Renal pelvis (tissue), 4 donors: ENCODE measurements around the gene ARHGAP24. TPM values are rescaled to one million over a fixed set of nuclear protein-coding genes. Genes with fewer than 3 reads are reported as not detected.
"Not testable (repeated sequence)": the region's sequence is repeated elsewhere in the genome, so short reads cannot be mapped to it uniquely, and the experiment has no call there.

ENCODE experiments used
- DNase-seq: peaks from one replicate; pipeline ENCODE4 v3.0.0-alpha.2; 2013
- polyA plus RNA-seq, 3 donors: library from polyadenylated mRNA; unstranded; fragments of 120-200 nt; gene quantifications; one replicate each; pipeline ENCODE4 v1.2.1, GENCODE V29; 2013; ENCODE audit not compliant: insufficient read length in 3 of 3

The ARHGAP24 gene
- polyA plus RNA-seq, 3 donors = 105 to 139 (median 106) TPM

- DNase-seq = no peak
Observed at GRCh38 chr4:85512446-85513205, 37.7 kb downstream of the ARHGAP24 start.

- no peak for DNase-seq
Observed at GRCh38 chr4:85514117-85514516, 39.2 kb downstream of the ARHGAP24 start.

DNA sequence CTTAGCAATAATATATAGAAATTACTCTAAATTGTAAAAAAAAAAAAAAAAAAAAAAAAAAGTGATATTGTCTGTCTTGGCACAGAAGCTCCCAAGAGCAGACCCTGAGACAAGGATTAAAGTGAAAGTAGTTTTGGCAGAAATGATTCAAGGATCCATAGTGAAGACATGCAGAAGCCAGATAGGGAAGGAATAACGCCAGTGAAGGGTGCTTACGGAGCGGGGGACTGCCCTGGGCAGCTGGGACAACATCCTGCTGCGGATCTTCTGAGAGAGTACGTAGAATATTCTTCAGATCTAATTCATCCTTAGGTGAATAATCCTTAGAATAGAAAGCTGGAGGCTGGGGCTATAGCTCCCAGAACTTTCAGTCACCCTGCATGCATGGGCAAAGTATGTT lies 39.8 kb downstream of the ARHGAP24 start:
- no peak for DNase-seq

DNA sequence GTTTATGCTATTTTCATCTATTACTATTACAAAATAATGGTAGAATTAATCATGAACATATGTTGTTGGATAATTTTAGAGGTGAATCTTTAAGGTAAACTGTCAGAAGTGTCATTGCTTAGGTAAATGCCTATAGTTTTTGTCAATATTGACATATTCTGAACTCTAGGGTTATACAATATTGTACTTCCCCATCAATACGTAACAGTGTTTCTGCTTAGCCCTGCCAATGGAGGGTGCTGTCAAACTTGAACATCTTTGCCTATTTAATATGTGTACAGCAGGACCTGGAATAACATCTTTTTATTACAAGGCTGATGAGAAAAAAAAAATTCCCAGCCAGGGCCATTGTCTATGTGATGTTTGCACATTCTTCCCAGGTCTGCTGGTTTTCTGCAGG lies 40.8 kb downstream of the ARHGAP24 start:
- DNase-seq = no peak

DNA sequence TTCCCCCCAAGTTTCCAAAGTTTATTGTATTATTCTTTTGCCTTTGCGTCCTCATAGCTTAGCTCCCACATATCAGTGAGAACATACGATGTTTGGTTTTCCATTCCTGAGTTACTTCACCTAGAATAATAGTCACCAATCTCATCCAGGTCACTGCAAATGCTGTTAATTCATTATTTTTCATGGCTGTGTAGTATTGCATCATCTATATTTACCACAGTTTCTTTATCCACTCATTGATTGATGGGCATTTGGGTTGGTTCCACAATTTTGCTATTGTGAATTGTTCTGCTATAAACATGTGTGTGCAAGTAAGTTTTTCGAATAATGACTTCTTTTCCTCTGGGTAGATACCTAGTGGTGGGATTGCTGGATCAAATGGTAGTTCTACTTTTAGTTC lies 43.6 kb downstream of the ARHGAP24 start:
- DNase-seq = not testable (repeated sequence)

- DNase-seq = no peak
Observed at GRCh38 chr4:85520765-85521749, 46.1 kb downstream of the ARHGAP24 start.

DNA sequence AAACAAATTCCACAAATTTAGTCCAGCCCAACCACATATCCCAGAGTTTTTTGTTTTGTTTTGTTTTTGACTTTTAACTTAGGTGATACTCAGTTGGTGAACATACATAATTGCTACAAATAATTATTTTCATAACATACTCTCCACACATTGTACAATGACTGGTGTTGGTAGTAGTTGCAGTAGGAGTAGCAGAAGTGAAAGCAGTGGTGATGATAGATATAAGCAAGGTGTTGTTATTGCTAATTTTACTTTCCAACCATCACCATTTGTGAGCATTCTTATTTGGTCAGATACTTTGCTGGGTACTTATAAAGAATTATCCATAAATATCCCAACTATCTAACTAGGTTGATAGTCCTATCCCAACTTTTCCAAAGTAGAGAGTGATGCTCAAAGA lies 47.3 kb downstream of the ARHGAP24 start:
- DNase-seq = no peak

- no peak for DNase-seq
Observed at GRCh38 chr4:85522836-85523235, 47.9 kb downstream of the ARHGAP24 start.

DNA sequence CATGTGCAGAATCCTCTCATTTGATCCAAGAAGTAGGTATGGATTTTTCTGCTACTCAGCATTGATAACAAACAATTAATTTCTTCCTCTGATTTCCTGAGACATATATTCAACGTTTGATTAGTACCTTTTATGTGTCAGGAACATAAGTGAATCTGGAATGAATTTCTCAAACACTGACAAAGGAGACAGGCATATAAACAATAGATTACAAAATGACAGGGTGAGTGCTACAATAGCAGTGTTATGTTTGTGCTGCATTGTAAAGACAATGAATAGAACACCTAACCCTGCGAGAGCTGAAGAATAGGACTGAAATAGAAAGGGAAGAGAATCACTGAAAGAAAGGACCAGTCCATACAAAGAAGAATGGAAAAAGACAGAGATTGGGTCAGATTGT lies 52.9 kb downstream of the ARHGAP24 start:
- DNase-seq = no peak

DNA sequence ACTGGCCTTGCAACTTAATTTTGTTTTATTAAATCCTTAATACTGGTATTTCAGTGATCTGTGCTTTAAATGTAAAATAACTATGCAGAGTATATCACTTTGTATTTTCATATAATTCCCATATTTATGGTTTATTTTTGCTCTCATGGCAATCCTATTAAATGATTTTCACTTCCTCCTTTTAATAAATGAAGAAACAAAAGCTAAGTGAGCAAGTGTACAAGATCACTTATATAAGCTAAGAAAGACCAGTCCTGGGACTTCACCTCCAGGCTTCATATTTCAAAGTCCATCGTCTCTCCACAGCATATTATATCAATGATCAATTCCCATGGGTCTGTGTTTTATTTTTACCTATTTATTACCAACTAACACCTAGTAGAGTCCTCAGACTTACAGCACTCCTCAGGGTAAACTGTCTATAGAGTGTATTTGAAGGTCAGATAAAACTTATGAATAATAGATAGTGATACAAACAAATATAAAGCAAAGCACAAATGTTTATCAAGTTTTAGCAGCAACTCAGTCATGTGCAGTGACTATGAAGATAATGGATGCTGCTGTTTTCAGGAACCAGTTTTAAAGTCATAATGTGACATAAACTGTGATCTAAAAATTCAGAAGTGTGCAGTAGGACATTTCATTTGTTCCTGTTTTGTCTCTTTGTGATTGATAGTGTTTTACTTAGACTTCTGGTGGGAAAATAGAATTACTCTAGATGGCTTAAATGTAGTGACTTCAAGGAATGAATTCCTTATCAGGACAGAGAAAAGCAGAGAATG lies 56.8 kb downstream of the ARHGAP24 start:
- no peak for DNase-seq

GRCh38 chr4:85534120-85534519 lies 59.2 kb downstream of the ARHGAP24 start:
- no peak for DNase-seq

GRCh38 chr4:85543832-85544231 lies 68.9 kb downstream of the ARHGAP24 start:
- no peak for DNase-seq

- peak; percentile 45 for DNase-seq
Observed at GRCh38 chr4:85544751-85545150, 69.8 kb downstream of the ARHGAP24 start.

GRCh38 chr4:85548116-85548515 lies 73.2 kb downstream of the ARHGAP24 start:
- DNase-seq = no peak

- DNase-seq = no peak
Observed at GRCh38 chr4:85548841-85549240, 73.9 kb downstream of the ARHGAP24 start.

GRCh38 chr4:85555206-85555605 lies 80.3 kb downstream of the ARHGAP24 start:
- no peak for DNase-seq

DNA sequence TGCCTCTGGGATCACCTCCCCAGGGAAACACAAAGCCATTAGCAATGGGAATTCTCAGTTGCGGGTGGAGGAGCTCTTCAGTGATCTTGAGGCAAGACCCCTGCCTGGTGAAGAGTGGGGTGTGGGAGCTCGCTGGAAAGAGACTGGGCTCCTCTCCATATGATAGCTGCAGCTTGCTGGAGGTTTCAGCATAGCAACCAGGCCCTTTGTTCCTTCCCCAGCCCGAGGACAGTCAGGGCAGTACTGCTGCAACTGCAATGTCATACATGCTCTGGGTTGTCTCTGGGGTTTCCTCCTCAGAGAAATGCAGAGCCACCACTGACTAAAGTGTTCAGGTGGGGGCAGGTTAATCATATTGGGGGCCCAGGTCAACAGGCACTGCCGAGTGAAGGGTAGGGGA lies 81.3 kb downstream of the ARHGAP24 start:
- no peak for DNase-seq

- DNase-seq = no peak
Observed at GRCh38 chr4:85557016-85557901, 82.3 kb downstream of the ARHGAP24 start.

DNA sequence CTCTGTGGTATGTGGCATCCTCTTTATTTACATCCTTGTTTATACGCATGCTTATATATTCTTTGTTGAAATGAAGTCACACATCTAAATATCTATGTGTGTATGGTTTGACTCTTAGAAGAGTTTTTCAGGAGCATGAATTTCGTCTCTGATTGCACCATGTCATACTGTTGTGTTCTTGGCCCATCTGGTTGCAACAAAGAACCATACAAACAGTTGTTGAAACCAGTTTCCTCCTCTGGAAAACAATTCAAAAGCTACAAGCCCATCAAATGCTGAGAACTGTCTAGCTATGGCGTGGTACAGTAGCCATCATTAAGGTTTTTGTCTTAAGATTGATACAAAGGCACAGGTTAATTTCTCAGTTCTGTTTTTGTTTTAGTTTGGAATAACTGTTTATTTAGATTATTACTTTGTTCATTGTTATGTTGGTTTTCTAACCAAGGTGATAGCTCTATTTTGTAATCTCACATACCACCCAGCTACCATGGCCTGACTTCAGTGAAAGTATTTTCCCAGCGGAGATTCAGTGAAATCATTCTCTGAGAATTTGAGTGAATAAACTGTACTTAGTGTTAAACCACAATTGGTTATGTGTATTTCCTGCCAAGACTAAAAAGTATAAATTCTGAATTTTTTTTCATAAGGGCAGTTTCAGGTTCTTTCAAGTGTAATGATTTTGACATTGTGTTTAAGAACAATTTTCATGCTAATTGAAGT lies 91.0 kb downstream of the ARHGAP24 start:
- no peak for DNase-seq

- no peak for DNase-seq
Observed at GRCh38 chr4:85569730-85570299, 94.9 kb downstream of the ARHGAP24 start.
